B cell (primary cell): ENCODE measurements around the gene MMP23B. TPM values are rescaled to one million over a fixed set of nuclear protein-coding genes. Genes with fewer than 3 reads are reported as not detected.
A peak's percentile ranks its signal among the peaks of the same experiment; 100 is the strongest.

ENCODE experiments used
- ATAC-seq: fragments of 200-7000 bp; cut with Tn5 transposase; one replicate; pipeline ENCODE4 v1.10.0; 2021; ENCODE audit warnings: low read depth, mild to moderate bottlenecking, moderate number of reproducible peaks, moderate library complexity
- CTCF ChIA-PET: fragments of 350-600 bp; sonication (Branson Sonifier 250); formaldehyde crosslinking; loops from one replicate; lab custom pipeline; 2021; ENCODE audit warnings: antibody characterized with exemption, inconsistent platforms; lab: Charles Lee
- POLR2A ChIA-PET: fragments of 350-600 bp; sonication (Branson Sonifier 250); formaldehyde crosslinking; loops from one replicate; lab custom pipeline; 2021; ENCODE audit warnings: antibody characterized with exemption; lab: Charles Lee
- DNase-seq: peaks from one replicate; pipeline ENCODE4 v3.0.0; 2013
- H2AFZ ChIP-seq: 2 replicates; pipeline ENCODE4 v1.6.1; 2012; ENCODE audit warnings: mild to moderate bottlenecking, low read depth, low read length; ENCODE audit not compliant: insufficient read depth, poor library complexity, severe bottlenecking
- H3K27ac ChIP-seq, 2 donors: 1 replicate in 1 of 2; 2 replicates in 1 of 2; pipeline ENCODE4 v1.5.1; 2012 to 2013; ENCODE audit warnings: low read length in 2 of 2, mild to moderate bottlenecking in 2 of 2, moderate library complexity in 1 of 2
- H3K27me3 ChIP-seq, 4 experiments: fragments of 200-600 bp in 1 of 4; sonication (generic) in 1 of 4; replicated peaks in 1 of 4; 1 replicate in 2 of 4; 2 replicates in 2 of 4; pipeline versions ENCODE4 v1.6.1 to v1.7.0; 2013 to 2016; ENCODE audit warnings: low read length in 3 of 4, mild to moderate bottlenecking in 2 of 4, mixed read lengths in 1 of 4, moderate library complexity in 1 of 4; ENCODE audit not compliant: insufficient read depth in 4 of 4, control insufficient read depth in 3 of 4; ENCODE audit errors: control extremely low read depth in 1 of 4
- H3K36me3 ChIP-seq, 2 experiments: replicated peaks in 1 of 2; 1 replicate in 1 of 2; 2 replicates in 1 of 2; pipeline versions ENCODE4 v1.6.1 to v1.7.1; 2013; ENCODE audit warnings: low read length in 1 of 2; ENCODE audit not compliant: insufficient read depth in 2 of 2, control insufficient read depth in 1 of 2; ENCODE audit errors: control extremely low read depth in 1 of 2, extremely low read depth in 1 of 2
- H3K4me1 ChIP-seq, 2 donors: fragments of 200-600 bp in 1 of 2; sonication (generic) in 1 of 2; 1 replicate in 1 of 2; 2 replicates in 1 of 2; pipeline versions ENCODE4 v1.5.1 to v1.6.1; 2013 to 2017; ENCODE audit warnings: low read length in 2 of 2; ENCODE audit not compliant: control insufficient read depth in 2 of 2, insufficient read depth in 2 of 2
- H3K4me2 ChIP-seq: replicated peaks from 2 replicates; pipeline ENCODE3; 2012; ENCODE audit warnings: mild to moderate bottlenecking, low read depth, low read length; ENCODE audit not compliant: poor library complexity, severe bottlenecking
- H3K4me3 ChIP-seq, 5 experiments: fragments of 200-600 bp in 1 of 5; sonication (generic) in 1 of 5; 1 replicate in 3 of 5; 2 replicates in 2 of 5; pipeline versions ENCODE4 v1.5.1 to v1.7.0; 2011 to 2016; ENCODE audit warnings: low read length in 4 of 5, mild to moderate bottlenecking in 4 of 5, low read depth in 2 of 5, control low read depth in 1 of 5, moderate library complexity in 1 of 5; ENCODE audit not compliant: insufficient read depth in 1 of 5; ENCODE audit errors: control extremely low read depth in 1 of 5, extremely low read depth in 1 of 5
- H3K79me2 ChIP-seq: fragments of 200-600 bp; sonication (generic); one replicate; pipeline ENCODE4 v1.6.0; 2016; ENCODE audit warnings: low read length; ENCODE audit not compliant: control insufficient read depth, insufficient read depth
- H3K9ac ChIP-seq: fragments of 200-600 bp; sonication (generic); 2 replicates; pipeline ENCODE4 v1.6.1; 2017; ENCODE audit warnings: mild to moderate bottlenecking, low read length, moderate library complexity
- H3K9me3 ChIP-seq, 3 donors: one replicate each; pipeline versions ENCODE4 v1.6.1 to v1.7.1; 2013; ENCODE audit warnings: low read length in 2 of 3; ENCODE audit not compliant: control insufficient read depth in 2 of 3, insufficient read depth in 1 of 3; ENCODE audit errors: control extremely low read depth in 1 of 3
- H4K20me1 ChIP-seq: 2 replicates; pipeline ENCODE4 v1.6.0; 2012; ENCODE audit warnings: mild to moderate bottlenecking, low read length; ENCODE audit not compliant: insufficient read depth, control insufficient read depth, poor library complexity, severe bottlenecking
- H3K27ac Mint-ChIP-seq: one replicate; pipeline ENCODE4 v1.8.0; 2021; ENCODE audit warnings: mixed read lengths
- H3K27me3 Mint-ChIP-seq: one replicate; pipeline ENCODE4 v1.8.0; 2021; ENCODE audit warnings: mixed read lengths
- H3K4me1 Mint-ChIP-seq: one replicate; pipeline ENCODE4 v1.8.0; 2021; ENCODE audit warnings: mixed read lengths
- H3K4me3 Mint-ChIP-seq: one replicate; pipeline ENCODE4 v1.8.0; 2021; ENCODE audit warnings: mixed read lengths
- H3K9me3 Mint-ChIP-seq: one replicate; pipeline ENCODE4 v1.8.0; 2022; ENCODE audit warnings: mixed read lengths; ENCODE audit not compliant: insufficient read depth
- EZH2 ChIP-seq: IDR thresholded peaks from 2 replicates; pipeline ENCODE4 v1.6.1; 2012; ENCODE audit warnings: borderline replicate concordance, low read depth, mild to moderate bottlenecking, moderate library complexity, low read length; ENCODE audit not compliant: insufficient read depth, poor library complexity, severe bottlenecking
- WGBS: methylation state at CpG from one replicate; pipeline ENCODE4 v1.1.5; 2013; ENCODE audit warnings: missing lambda C conversion rate; ENCODE audit not compliant: insufficient coverage; 5-methylcytosine and 5-hydroxymethylcytosine counted together
- intact Hi-C: fragments of 100-400 bp; cut with micrococcal nuclease; formaldehyde crosslinking; loops from one replicate; pipeline ENCODE4 v1.10.0; 2022
- polyA plus RNA-seq: library from polyadenylated mRNA; depleted of rRNA; stranded (reverse); fragments of >200 nt; gene quantifications from 2 replicates; pipeline ENCODE4 v1.2.3, GENCODE V29; 2012
- total RNA-seq, 2 donors: library from RNA; stranded (reverse); fragments of 120-200 nt in 1 of 2; gene quantifications; 1 replicate in 1 of 2; 2 replicates in 1 of 2; pipeline versions ENCODE4 v1.2.3 to v1.2.4, GENCODE V29; 2013 to 2022
- TF ChIP-seq, protein P1 (sequence below): fragments of 200-600 bp; IDR thresholded peaks from one replicate; pipeline ENCODE4 v1.8.0; 2022; ENCODE audit warnings: antibody characterized with exemption, mild to moderate bottlenecking

The MMP23B gene
- total and polyA plus RNA-seq, 2 donors (not counting 1 experiment from before 2014, with no cell fraction given) = 1.0 to 1.7 TPM

DNA sequence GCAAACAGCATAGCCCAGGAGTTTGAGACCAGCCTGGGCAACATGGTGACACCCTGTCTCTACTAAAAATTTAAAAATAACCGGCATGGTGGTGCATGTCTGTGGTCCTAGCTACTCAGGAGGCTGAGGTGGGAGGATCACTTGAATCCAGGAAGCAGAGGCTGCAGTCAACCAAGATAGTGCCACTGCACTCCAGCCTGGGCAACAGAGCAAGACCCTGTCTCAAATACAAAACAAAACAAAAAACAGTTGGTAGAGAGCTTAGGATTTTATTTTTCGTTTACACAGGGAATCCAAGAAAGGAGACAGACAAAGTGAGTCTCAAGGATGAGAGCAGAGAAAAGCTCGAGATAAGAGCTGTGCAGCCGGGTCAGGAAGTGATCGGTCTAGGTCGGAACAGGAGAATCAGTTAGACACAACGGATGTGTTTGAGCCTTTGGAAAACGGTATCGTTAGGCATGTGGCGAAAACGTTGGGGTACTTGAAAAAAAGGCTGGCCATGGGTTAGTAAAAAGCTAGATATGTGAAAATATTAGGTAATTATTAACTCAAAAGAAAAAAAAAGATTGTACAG lies 18.4 kb upstream of the MMP23B start:
- Mint-ChIP-seq H3K27ac (no peak overlapping the region), H3K27me3 (no peaks in the 10 kb centered on the region), H3K4me1 (peaks cover 26% of the 10 kb centered on the region), H3K4me3 (peak overlapping the region; percentile 60), H3K9me3 (no peaks in the 10 kb centered on the region)
- peaks cover 0 to 5% of the 10 kb centered on the region in 2 experiments for H3K36me3 ChIP-seq
- 89% methylated on average over 8 of the region's 11 CpGs for WGBS
- H3K79me2 ChIP-seq = peaks cover 28% of the 10 kb centered on the region
- H3K27ac ChIP-seq = no peak overlapping the region
- no peak overlapping the region for H2AFZ ChIP-seq
- H3K27me3 ChIP-seq = no peaks in the 10 kb centered on the region
- H4K20me1 ChIP-seq = peaks cover 16% of the 10 kb centered on the region
- intact Hi-C loops = loop anchor here (2.0 kb wide), 1 partner anchor 17 kb away; no protein-coding TSS in a partner anchor
- DNase-seq = no peak
- ATAC-seq = no peak
- no peak overlapping the region for H3K4me3 ChIP-seq
- no peak overlapping the region for H3K9ac ChIP-seq
- no peak for TF ChIP-seq EZH2
- H3K4me2 ChIP-seq = peak overlapping the region; percentile 98
- ChIA-PET CTCF (interaction anchor here (0.9 kb wide), 1 partner anchor 109 kb away, joined by 3 read pairs; no protein-coding TSS in a partner anchor), POLR2A (interaction anchor here (0.7 to 1.1 kb wide), 2 partner anchors 17 to 282 kb away, joined by 3 to 4 read pairs; no protein-coding TSS in a partner anchor)
- peaks cover 20% of the 10 kb centered on the region in 2 donors for H3K4me1 ChIP-seq
- H3K9me3 ChIP-seq = no peaks in the 10 kb centered on the region

GRCh38 chr1:1614204-1614953 lies 17.6 kb upstream of the MMP23B start:
- peak overlapping the region; percentile 34 to 100 for H3K27ac ChIP-seq

More at GRCh38 chr1:1614204-1614953, 17.6 kb upstream of the MMP23B start:
- Histone ChIP-seq H3K4me1 (peaks cover 20% of the 10 kb centered on the region in 2 donors), H3K36me3 (peaks cover 0 to 5% of the 10 kb centered on the region in 2 experiments), H4K20me1 (peaks cover 16% of the 10 kb centered on the region), H2AFZ (peak overlapping the region; percentile 79), H3K4me2 (peak overlapping the region; percentile 98), H3K27me3 (no peaks in the 10 kb centered on the region), H3K4me3 (peak overlapping the region; percentile 36 to 98 (median 97)), H3K9ac (peak overlapping the region; percentile 100), H3K79me2 (peaks cover 28% of the 10 kb centered on the region), H3K9me3 (no peaks in the 10 kb centered on the region)
- POLR2A ChIA-PET = interaction anchor here (0.6 to 2.0 kb wide), 8 partner anchors 11 to 294 kb away, joined by 3 to 19 read pairs (median 4); no protein-coding TSS in a partner anchor
- Mint-ChIP-seq H3K4me1 (peaks cover 26% of the 10 kb centered on the region), H3K9me3 (no peaks in the 10 kb centered on the region), H3K4me3 (peak overlapping the region; percentile 89), H3K27me3 (no peaks in the 10 kb centered on the region), H3K27ac (peak overlapping the region; percentile 92)
- TF ChIP-seq, protein P1, sequence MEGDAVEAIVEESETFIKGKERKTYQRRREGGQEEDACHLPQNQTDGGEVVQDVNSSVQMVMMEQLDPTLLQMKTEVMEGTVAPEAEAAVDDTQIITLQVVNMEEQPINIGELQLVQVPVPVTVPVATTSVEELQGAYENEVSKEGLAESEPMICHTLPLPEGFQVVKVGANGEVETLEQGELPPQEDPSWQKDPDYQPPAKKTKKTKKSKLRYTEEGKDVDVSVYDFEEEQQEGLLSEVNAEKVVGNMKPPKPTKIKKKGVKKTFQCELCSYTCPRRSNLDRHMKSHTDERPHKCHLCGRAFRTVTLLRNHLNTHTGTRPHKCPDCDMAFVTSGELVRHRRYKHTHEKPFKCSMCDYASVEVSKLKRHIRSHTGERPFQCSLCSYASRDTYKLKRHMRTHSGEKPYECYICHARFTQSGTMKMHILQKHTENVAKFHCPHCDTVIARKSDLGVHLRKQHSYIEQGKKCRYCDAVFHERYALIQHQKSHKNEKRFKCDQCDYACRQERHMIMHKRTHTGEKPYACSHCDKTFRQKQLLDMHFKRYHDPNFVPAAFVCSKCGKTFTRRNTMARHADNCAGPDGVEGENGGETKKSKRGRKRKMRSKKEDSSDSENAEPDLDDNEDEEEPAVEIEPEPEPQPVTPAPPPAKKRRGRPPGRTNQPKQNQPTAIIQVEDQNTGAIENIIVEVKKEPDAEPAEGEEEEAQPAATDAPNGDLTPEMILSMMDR = no peak
- TF ChIP-seq EZH2 = no peak
- ATAC-seq = no peak
- CTCF ChIA-PET = interaction anchor here (0.9 to 2.9 kb wide), 2 partner anchors 15 to 110 kb away, joined by 3 to 13 read pairs; no protein-coding TSS in a partner anchor
- WGBS = 28% methylated on average over 30 of the region's 30 CpGs
- DNase-seq = peak; percentile 49
- intact Hi-C loops = loop anchor here (2.0 kb wide), 1 partner anchor 16 kb away; no protein-coding TSS in a partner anchor
